OCI-LY7 (cell line): ENCODE results near the gene TPM2. TPM values are rescaled to one million over a fixed set of nuclear protein-coding genes. Genes with fewer than 3 reads are reported as not detected.

Source experiments
- BruUV-seq: library from RNA; stranded (reverse); fragments of 400-500 nt; replicated peaks from 2 replicates; lab custom pipeline; 2021; lab: Mats Ljungman, UMichigan
- CTCF ChIA-PET: fragments of 300-600 bp; sonication (Branson Sonifier 250); formaldehyde crosslinking; loops from one replicate; lab custom pipeline; 2022; ENCODE audit warnings: antibody characterized with exemption; ENCODE audit not compliant: unreplicated experiment; lab: Charles Lee
- POLR2A ChIA-PET: fragments of 300-600 bp; sonication (Branson Sonifier 250); formaldehyde crosslinking; loops from one replicate; lab custom pipeline; 2022; ENCODE audit warnings: antibody characterized with exemption; lab: Charles Lee
- DNase-seq: peaks from one replicate; pipeline ENCODE4 v3.0.0-alpha.2; 2015; ENCODE audit warnings: low spot score
- H2AFZ ChIP-seq: fragments of 200-600 bp; sonication (generic), shearing (Covaris generic); 2 replicates; pipeline ENCODE4 v1.6.1; 2014; ENCODE audit warnings: mild to moderate bottlenecking, antibody characterized with exemption, low read length, moderate library complexity
- H3K27ac ChIP-seq: fragments of 200-600 bp; sonication (generic); 2 replicates; pipeline ENCODE4 v1.5.1; 2014; ENCODE audit warnings: mixed run types, low read depth, mild to moderate bottlenecking, moderate library complexity, low read length, inconsistent platforms; ENCODE audit not compliant: poor library complexity, severe bottlenecking
- H3K36me3 ChIP-seq: fragments of 200-600 bp; sonication (generic); 2 replicates; pipeline ENCODE4 v1.6.1; 2014; ENCODE audit warnings: mild to moderate bottlenecking, antibody characterized with exemption, low read length, moderate library complexity, mixed read lengths; ENCODE audit not compliant: insufficient read depth
- H3K4me1 ChIP-seq: fragments of 200-600 bp; sonication (generic); 2 replicates; pipeline ENCODE4 v1.5.1; 2014; ENCODE audit warnings: mild to moderate bottlenecking, low read length; ENCODE audit not compliant: insufficient read depth, poor library complexity, severe bottlenecking
- H3K4me2 ChIP-seq: fragments of 200-600 bp; sonication (generic); 2 replicates; pipeline ENCODE4 v1.6.1; 2014; ENCODE audit warnings: mild to moderate bottlenecking, low read length
- H3K4me3 ChIP-seq: fragments of 200-600 bp; sonication (generic); 2 replicates; pipeline ENCODE4 v1.5.1; 2014; ENCODE audit warnings: mild to moderate bottlenecking, low read depth, low read length; ENCODE audit not compliant: poor library complexity, severe bottlenecking
- H3K79me2 ChIP-seq: fragments of 200-600 bp; sonication (generic); 2 replicates; pipeline ENCODE4 v1.6.1; 2016; ENCODE audit warnings: low read depth, mild to moderate bottlenecking, low read length, moderate library complexity, mixed read lengths; ENCODE audit not compliant: insufficient read depth
- H3K9me2 ChIP-seq: fragments of 200-600 bp; sonication (generic); 2 replicates; pipeline ENCODE4 v1.6.1; 2016; ENCODE audit warnings: mild to moderate bottlenecking, low read length, mixed read lengths; ENCODE audit not compliant: insufficient read depth
- H3K9me3 ChIP-seq: fragments of 200-600 bp; sonication (generic); 2 replicates; pipeline ENCODE4 v1.6.1; 2014; ENCODE audit warnings: mild to moderate bottlenecking, mixed run types, low read length, mixed read lengths
- H4K20me1 ChIP-seq: fragments of 200-600 bp; sonication (generic); 2 replicates; pipeline ENCODE4 v1.6.1; 2014; ENCODE audit warnings: mild to moderate bottlenecking, antibody characterized with exemption, low read length, moderate library complexity, mixed read lengths; ENCODE audit not compliant: insufficient read depth
- EZH2phosphoT487 ChIP-seq: fragments of 200-600 bp; sonication (generic); IDR thresholded peaks from 2 replicates; pipeline ENCODE4 v1.6.1; 2018; ENCODE audit warnings: low read depth, borderline replicate concordance, mild to moderate bottlenecking, mixed run types, antibody characterized with exemption, low read length, moderate library complexity, mixed read lengths
- intact Hi-C: fragments of 100-400 bp; cut with micrococcal nuclease; formaldehyde crosslinking; loops from one replicate; pipeline ENCODE4 v1.10.0; 2022; ENCODE audit not compliant: unreplicated experiment
- total RNA-seq, 2 experiments: library from RNA; depleted of rRNA in 1 of 2; stranded (reverse); fragments of >200 nt in 1 of 2; shearing (Covaris generic) in 1 of 2; gene quantifications; 2 replicates each; pipeline ENCODE4 v1.2.3, GENCODE V29; 2014 to 2022
- TF ChIP-seq, protein P1 (sequence below): fragments of 200-600 bp; sonication (generic); conservative IDR thresholded peaks from 2 replicates; pipeline ENCODE4 v1.5.1; 2014; ENCODE audit warnings: mild to moderate bottlenecking, antibody characterized with exemption, low read length, moderate library complexity, mixed read lengths

The TPM2 gene
- total RNA-seq, 2 experiments from 2014 or later: 2.5 TPM; not detected in 1

DNA sequence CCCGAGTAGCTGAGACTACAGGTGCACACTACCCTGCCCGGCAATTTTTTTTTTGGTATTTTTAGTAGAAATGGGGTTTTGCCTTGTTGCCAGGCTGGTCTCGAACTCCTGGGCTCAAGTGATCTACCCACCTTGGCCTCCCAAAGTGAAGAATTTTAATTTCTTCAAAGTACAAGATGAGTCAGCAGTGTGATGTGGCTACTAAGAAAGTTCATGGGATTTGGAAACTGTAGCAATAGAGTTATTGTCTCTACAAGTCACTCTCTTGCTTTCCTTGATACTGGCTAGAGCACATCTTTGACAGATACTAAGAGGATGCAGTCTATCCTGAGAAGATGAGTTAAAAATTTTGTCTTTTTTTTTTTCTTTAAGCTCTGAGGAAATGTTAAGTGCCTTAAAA is 44.4 kb upstream of the TPM2 start:
- ChIA-PET POLR2A (interaction anchor here (0.6 to 1.2 kb wide), 2 partner anchors 11 to 14 kb away, joined by 3 read pairs; no protein-coding TSS in a partner anchor), CTCF (interaction anchor here (0.6 kb wide), 1 partner anchor 37 kb away, joined by 3 read pairs; no protein-coding TSS in a partner anchor)
- Histone ChIP-seq H3K9me2 (no peaks in the 10 kb centered on the region), H4K20me1 (peaks cover 9% of the 10 kb centered on the region; the same call in 1 of the 2 replicates), H3K36me3 (peaks cover 43% of the 10 kb centered on the region; the same call in 1 of the 2 replicates), H2AFZ (no peak overlapping the region), H3K27ac (no peak overlapping the region), H3K4me3 (no peak overlapping the region), H3K79me2 (peaks cover 27% of the 10 kb centered on the region), H3K4me2 (peak overlapping the region; percentile 93), H3K9me3 (no peaks in the 10 kb centered on the region), H3K4me1 (peaks cover 38% of the 10 kb centered on the region)
- intact Hi-C loops: loop anchor here (10.0 kb wide), 1 partner anchor 659 kb away; the partner anchor contains the start of genes FANCG and VCP
- no peak for TF ChIP-seq EZH2phosphoT487
- TF ChIP-seq, protein P1, sequence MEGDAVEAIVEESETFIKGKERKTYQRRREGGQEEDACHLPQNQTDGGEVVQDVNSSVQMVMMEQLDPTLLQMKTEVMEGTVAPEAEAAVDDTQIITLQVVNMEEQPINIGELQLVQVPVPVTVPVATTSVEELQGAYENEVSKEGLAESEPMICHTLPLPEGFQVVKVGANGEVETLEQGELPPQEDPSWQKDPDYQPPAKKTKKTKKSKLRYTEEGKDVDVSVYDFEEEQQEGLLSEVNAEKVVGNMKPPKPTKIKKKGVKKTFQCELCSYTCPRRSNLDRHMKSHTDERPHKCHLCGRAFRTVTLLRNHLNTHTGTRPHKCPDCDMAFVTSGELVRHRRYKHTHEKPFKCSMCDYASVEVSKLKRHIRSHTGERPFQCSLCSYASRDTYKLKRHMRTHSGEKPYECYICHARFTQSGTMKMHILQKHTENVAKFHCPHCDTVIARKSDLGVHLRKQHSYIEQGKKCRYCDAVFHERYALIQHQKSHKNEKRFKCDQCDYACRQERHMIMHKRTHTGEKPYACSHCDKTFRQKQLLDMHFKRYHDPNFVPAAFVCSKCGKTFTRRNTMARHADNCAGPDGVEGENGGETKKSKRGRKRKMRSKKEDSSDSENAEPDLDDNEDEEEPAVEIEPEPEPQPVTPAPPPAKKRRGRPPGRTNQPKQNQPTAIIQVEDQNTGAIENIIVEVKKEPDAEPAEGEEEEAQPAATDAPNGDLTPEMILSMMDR: no peak
- BruUV-seq: no TSS peak
- DNase-seq: no peak

DNA sequence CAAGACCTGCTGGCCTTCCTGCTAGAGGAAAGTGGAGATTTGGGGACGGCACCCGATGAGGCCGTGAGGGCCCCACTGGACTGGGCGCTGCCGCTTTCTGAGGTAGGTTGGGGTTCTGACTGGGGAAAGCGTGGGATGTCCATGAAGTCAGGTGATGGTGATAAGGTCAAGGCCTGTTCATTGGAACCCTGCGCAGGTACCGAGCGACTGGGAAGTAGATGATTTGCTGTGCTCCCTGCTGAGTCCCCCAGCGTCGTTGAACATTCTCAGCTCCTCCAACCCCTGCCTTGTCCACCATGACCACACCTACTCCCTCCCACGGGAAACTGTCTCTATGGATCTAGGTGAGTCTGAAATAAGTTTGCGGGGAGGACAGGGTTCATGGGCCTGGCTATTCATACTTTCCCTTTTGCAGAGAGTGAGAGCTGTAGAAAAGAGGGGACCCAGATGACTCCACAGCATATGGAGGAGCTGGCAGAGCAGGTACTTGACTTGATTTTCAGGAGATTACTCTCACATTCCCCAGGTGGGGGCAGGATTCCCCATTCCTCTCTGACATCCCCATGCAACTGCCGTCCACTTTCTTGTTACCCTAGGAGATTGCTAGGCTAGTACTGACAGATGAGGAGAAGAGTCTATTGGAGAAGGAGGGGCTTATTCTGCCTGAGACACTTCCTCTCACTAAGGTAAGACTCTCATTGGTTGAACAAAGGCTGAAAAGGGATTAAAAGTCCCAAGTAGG is 43.2 kb upstream of the TPM2 start:
- H3K27ac ChIP-seq: peak overlapping the region; percentile 77
- no peak for TF ChIP-seq EZH2phosphoT487
- TF ChIP-seq, protein P1: peak; percentile 56
- DNase-seq: peak; percentile 47
- intact Hi-C loops: loop anchor here (1.0 to 10.0 kb wide), 6 partner anchors 24 to 658 kb away; partner anchors contain the start of genes FANCG, SPAG8 and VCP
- H3K9me2 ChIP-seq: no peaks in the 10 kb centered on the region
- peaks cover 38% of the 10 kb centered on the region for H3K79me2 ChIP-seq
- CTCF ChIA-PET: interaction anchor here (1.2 to 2.1 kb wide), 3 partner anchors 14 to 129 kb away, joined by 3 to 8 read pairs (median 3); no protein-coding TSS in a partner anchor
- H4K20me1 ChIP-seq: peaks cover 11% of the 10 kb centered on the region; the same call in 1 of the 2 replicates
- H3K4me1 ChIP-seq: peaks cover 49% of the 10 kb centered on the region
- peak overlapping the region; percentile 93 for H3K4me2 ChIP-seq
- peaks cover 33% of the 10 kb centered on the region; the same call in 1 of the 2 replicates for H3K36me3 ChIP-seq
- POLR2A ChIA-PET: interaction anchor here (0.6 to 3.9 kb wide), 12 partner anchors 10 to 647 kb away, joined by 3 to 38 read pairs (median 4); partner anchors contain the start of genes CCDC107, GBA2, RGP1 and RMRP
- H3K9me3 ChIP-seq: no peaks in the 10 kb centered on the region
- peak overlapping the region; percentile 81 for H2AFZ ChIP-seq
- BruUV-seq: TSS peak; percentile 90
- H3K4me3 ChIP-seq: peak overlapping the region; percentile 89
